HEK293 (cell line): ENCODE data around the gene PRPF19.

Source experiments
- CTCF ChIA-PET: fragments of 350-600 bp; formaldehyde crosslinking; extraction: SDS; loops from one replicate; lab custom pipeline; 2021; ENCODE audit warnings: antibody characterized with exemption; lab: Yijun Ruan, JAX
- POLR2A ChIA-PET: fragments of 300-600 bp; formaldehyde crosslinking; extraction: SDS; loops from one replicate; lab custom pipeline; 2020; ENCODE audit warnings: antibody characterized with exemption, inconsistent platforms; lab: Yijun Ruan, JAX
- H3K27ac ChIP-seq: fragments of 200-500 bp; sonication (Bioruptor generic); 2 replicates; pipeline ENCODE4 v1.5.1; 2014; ENCODE audit warnings: low read depth, low read length, control low read depth, inconsistent platforms; ENCODE audit errors: extremely low read depth
- H3K36me3 ChIP-seq, 2 experiments: fragments of 200-500 bp in 1 of 2; sonication (Bioruptor generic) in 1 of 2; 1 replicate in 1 of 2; 2 replicates in 1 of 2; pipeline ENCODE4 v1.5.1; 2014 to 2017; ENCODE audit warnings: inconsistent platforms in 2 of 2, low read length in 2 of 2; ENCODE audit not compliant: control insufficient read depth in 2 of 2, insufficient read depth in 1 of 2
- H3K4me1 ChIP-seq: fragments of 200-500 bp; sonication (Bioruptor generic); 2 replicates; pipeline ENCODE4 v1.5.1; 2014; ENCODE audit warnings: mild to moderate bottlenecking, low read length, inconsistent platforms; ENCODE audit not compliant: control insufficient read depth, insufficient read depth
- H3K4me3 ChIP-seq: 2 replicates; pipeline ENCODE4 v1.5.1; 2011; ENCODE audit warnings: low read depth, mild to moderate bottlenecking, control low read depth, low read length, moderate library complexity
- H3K9me3 ChIP-seq: fragments of 200-500 bp; sonication (Bioruptor generic); 2 replicates; pipeline ENCODE4 v1.5.1; 2014; ENCODE audit warnings: low read depth, low read length, inconsistent platforms; ENCODE audit not compliant: control insufficient read depth, insufficient read depth
- AEBP2 ChIP-seq: fragments of 450-650 bp; formaldehyde crosslinking; IDR thresholded peaks from 2 replicates; pipeline ENCODE4 v1.5.1; 2016; ENCODE audit warnings: missing biosample characterization, missing genetic modification characterization, borderline replicate concordance
- ATF2 ChIP-seq: fragments of 450-650 bp; formaldehyde crosslinking; IDR thresholded peaks from 2 replicates; pipeline ENCODE4 v1.5.1; 2016; ENCODE audit warnings: missing biosample characterization, missing genetic modification characterization, low read depth
- GLI2 ChIP-seq: fragments of 450-650 bp; formaldehyde crosslinking; IDR thresholded peaks from 2 replicates; pipeline ENCODE4; 2017; ENCODE audit warnings: missing biosample characterization, missing genetic modification characterization, low read depth, borderline replicate concordance
- GLIS1 ChIP-seq: fragments of 450-650 bp; formaldehyde crosslinking; IDR thresholded peaks from 2 replicates; pipeline ENCODE4 v1.5.1; 2016; ENCODE audit warnings: missing biosample characterization, missing genetic modification characterization
- HIC1 ChIP-seq: fragments of 450-650 bp; formaldehyde crosslinking; IDR thresholded peaks from 2 replicates; pipeline ENCODE4 v1.5.1; 2016; ENCODE audit warnings: missing biosample characterization, missing genetic modification characterization
- HOXD13 ChIP-seq: sonication (generic); formaldehyde crosslinking; IDR thresholded peaks from 2 replicates; pipeline ENCODE4 v1.8.0; 2022; ENCODE audit warnings: missing genetic modification reagents, borderline replicate concordance
- KLF1 ChIP-seq: fragments of 450-650 bp; formaldehyde crosslinking; IDR thresholded peaks from 2 replicates; pipeline ENCODE4 v1.5.1; 2016; ENCODE audit warnings: missing biosample characterization, missing genetic modification characterization
- KLF10 ChIP-seq: fragments of 450-650 bp; IDR thresholded peaks from 2 replicates; pipeline ENCODE4 v1.5.1; 2018; ENCODE audit warnings: missing biosample characterization, mild to moderate bottlenecking, missing genetic modification characterization
- ZIC2 ChIP-seq: fragments of 450-650 bp; formaldehyde crosslinking; IDR thresholded peaks from 2 replicates; pipeline ENCODE4 v1.5.1; 2016; ENCODE audit warnings: missing biosample characterization, missing genetic modification characterization
- ZNF138 ChIP-seq: fragments of 450-650 bp; formaldehyde crosslinking; IDR thresholded peaks from 2 replicates; pipeline ENCODE4 v1.5.1; 2016; ENCODE audit warnings: missing biosample characterization, missing genetic modification characterization, borderline replicate concordance
- ZNF140 ChIP-seq: fragments of 450-650 bp; formaldehyde crosslinking; IDR thresholded peaks from 2 replicates; pipeline ENCODE4 v1.5.1; 2016; ENCODE audit warnings: missing biosample characterization, missing genetic modification characterization
- ZNF148 ChIP-seq: fragments of 450-650 bp; formaldehyde crosslinking; IDR thresholded peaks from 2 replicates; pipeline ENCODE4 v1.5.0; 2017; ENCODE audit warnings: missing biosample characterization, missing genetic modification characterization, borderline replicate concordance
- ZNF221 ChIP-seq: fragments of 450-650 bp; formaldehyde crosslinking; IDR thresholded peaks from 2 replicates; pipeline ENCODE4 v1.5.1; 2017; ENCODE audit warnings: missing biosample characterization, missing genetic modification characterization, borderline replicate concordance
- ZNF239 ChIP-seq: fragments of 450-650 bp; formaldehyde crosslinking; IDR thresholded peaks from 2 replicates; pipeline ENCODE4 v1.5.1; 2016; ENCODE audit warnings: missing biosample characterization, missing genetic modification characterization
- ZNF24 ChIP-seq: fragments of 450-650 bp; formaldehyde crosslinking; IDR thresholded peaks from 2 replicates; pipeline ENCODE4 v1.5.1; 2016; ENCODE audit warnings: missing biosample characterization, missing genetic modification characterization
- ZNF26 ChIP-seq: fragments of 450-650 bp; formaldehyde crosslinking; IDR thresholded peaks from 2 replicates; pipeline ENCODE4 v1.5.1; 2016; ENCODE audit warnings: missing biosample characterization, missing genetic modification characterization
- ZNF311 ChIP-seq: fragments of 450-650 bp; formaldehyde crosslinking; IDR thresholded peaks from 2 replicates; pipeline ENCODE4 v1.5.1; 2017; ENCODE audit warnings: missing biosample characterization, missing genetic modification characterization, borderline replicate concordance
- ZNF341 ChIP-seq: fragments of 450-650 bp; formaldehyde crosslinking; IDR thresholded peaks from 2 replicates; pipeline ENCODE4; 2016; ENCODE audit warnings: low read depth, missing biosample characterization, missing genetic modification characterization
- ZNF362 ChIP-seq: fragments of 450-650 bp; formaldehyde crosslinking; IDR thresholded peaks from 2 replicates; pipeline ENCODE4 v1.5.1; 2016; ENCODE audit warnings: missing biosample characterization, missing genetic modification characterization
- ZNF37A ChIP-seq: fragments of 450-650 bp; IDR thresholded peaks from 2 replicates; pipeline ENCODE4 v1.5.1; 2018; ENCODE audit warnings: missing biosample characterization, missing genetic modification characterization
- ZNF394 ChIP-seq: fragments of 450-650 bp; formaldehyde crosslinking; IDR thresholded peaks from 2 replicates; pipeline ENCODE4 v1.5.1; 2016; ENCODE audit warnings: missing biosample characterization, missing genetic modification characterization, mild to moderate bottlenecking, moderate library complexity, borderline replicate concordance
- ZNF423 ChIP-seq: fragments of 450-650 bp; formaldehyde crosslinking; IDR thresholded peaks from 2 replicates; pipeline ENCODE4 v1.5.1; 2016; ENCODE audit warnings: missing biosample characterization, missing genetic modification characterization
- ZNF555 ChIP-seq: fragments of 450-650 bp; formaldehyde crosslinking; conservative IDR thresholded peaks from 2 replicates; pipeline ENCODE4 v1.5.1; 2017; ENCODE audit warnings: missing biosample characterization, mild to moderate bottlenecking, missing genetic modification characterization, inconsistent platforms
- ZNF558 ChIP-seq: fragments of 450-650 bp; formaldehyde crosslinking; IDR thresholded peaks from 2 replicates; pipeline ENCODE4 v1.5.1; 2016; ENCODE audit warnings: missing biosample characterization, missing genetic modification characterization

Gene PRPF19

GRCh38 chr11:60848714-60849151 lies 57.7 kb downstream of the PRPF19 start (continued):
- TF ChIP-seq ZNF239 (tag by site-specific recombination): no peak
- TF ChIP-seq ZNF341 (tag by site-specific recombination): no peak
- no peak for TF ChIP-seq KLF1 (tag by site-specific recombination)
- no peak for TF ChIP-seq ZNF221 (tag by site-specific recombination)
- TF ChIP-seq, all 188 proteins: peak for 0

- H3K4me3 ChIP-seq: no peak overlapping the region
- H3K9me3 ChIP-seq: no peaks in the 10 kb centered on the region
- TF ChIP-seq ZNF26 (no peak), ATF2 (tag by site-specific recombination) (no peak), HOXD13 (CRISPR knock-in tag) (no peak), GLI2 (tag by site-specific recombination) (no peak), ZNF394 (tag by site-specific recombination) (no peak), ZIC2 (tag by site-specific recombination) (no peak), ZNF148 (tag by site-specific recombination) (no peak), ZNF24 (tag by site-specific recombination) (no peak), ZNF362 (tag by site-specific recombination) (no peak), ZNF555 (tag by site-specific recombination) (no peak), ZNF311 (tag by site-specific recombination) (no peak), ZNF37A (tag by site-specific recombination) (no peak), GLIS1 (tag by site-specific recombination) (no peak), AEBP2 (no peak), KLF10 (tag by site-specific recombination) (no peak), ZNF140 (tag by site-specific recombination) (no peak), ZNF423 (tag by site-specific recombination) (no peak), ZNF558 (tag by site-specific recombination) (no peak), ZNF138 (no peak), HIC1 (no peak)
- peaks cover 0 to 62% of the 10 kb centered on the region in 2 experiments; a peak in 1 of 3 replicates for H3K36me3 ChIP-seq
- H3K4me1 ChIP-seq: no peaks in the 10 kb centered on the region
- ChIA-PET POLR2A (no interaction called here), CTCF (no interaction called here)
- no peak overlapping the region for H3K27ac ChIP-seq
Observed at GRCh38 chr11:60847896-60848295, 58.5 kb downstream of the PRPF19 start.
